Common myeloid progenitor, CD34-positive (primary cell): Measurements from ENCODE around the gene ANXA1.

Experiments
- CTCF ChIA-PET: fragments of 350-600 bp; sonication (Branson Sonifier 250); formaldehyde crosslinking; loops from one replicate; lab custom pipeline; 2021; ENCODE audit warnings: antibody characterized with exemption; lab: Charles Lee
- POLR2A ChIA-PET: fragments of 350-600 bp; sonication (Branson Sonifier 250); formaldehyde crosslinking; loops from one replicate; lab custom pipeline; 2021; ENCODE audit warnings: antibody characterized with exemption; lab: Charles Lee
- DNase-seq, 3 donors: peaks; one replicate each; pipeline versions ENCODE4 v3.0.0 to v3.0.0-alpha.2; 2013
- H3K27ac ChIP-seq, 2 experiments: 1 replicate in 1 of 2; 2 replicates in 1 of 2; pipeline ENCODE4 v1.7.0; 2013; ENCODE audit warnings: inconsistent platforms in 2 of 2, low read length in 2 of 2, mild to moderate bottlenecking in 2 of 2, low read depth in 1 of 2, moderate library complexity in 1 of 2; ENCODE audit not compliant: severe bottlenecking in 2 of 2, insufficient read depth in 1 of 2, poor library complexity in 1 of 2
- H3K27me3 ChIP-seq, 5 experiments: replicated peaks in 2 of 5; 1 replicate in 3 of 5; 2 replicates in 2 of 5; pipeline versions ENCODE4 v1.6.1 to v1.7.0; 2013; ENCODE audit warnings: low read length in 4 of 5, mild to moderate bottlenecking in 2 of 5, moderate library complexity in 2 of 5, inconsistent platforms in 1 of 5; ENCODE audit not compliant: insufficient read depth in 5 of 5, control insufficient read depth in 4 of 5
- H3K36me3 ChIP-seq, 4 experiments: 1 replicate in 2 of 4; 2 replicates in 2 of 4; pipeline versions ENCODE4 v1.6.1 to v1.7.0; 2013; ENCODE audit warnings: low read length in 3 of 4, control low read depth in 1 of 4, mild to moderate bottlenecking in 1 of 4; ENCODE audit not compliant: control insufficient read depth in 4 of 4, insufficient read depth in 4 of 4
- H3K4me1 ChIP-seq, 4 experiments: 1 replicate in 3 of 4; 2 replicates in 1 of 4; pipeline versions ENCODE4 v1.6.1 to v1.7.1; 2013; ENCODE audit warnings: low read length in 3 of 4, mild to moderate bottlenecking in 3 of 4, control low read depth in 1 of 4, inconsistent platforms in 1 of 4, moderate library complexity in 1 of 4; ENCODE audit not compliant: control insufficient read depth in 4 of 4, insufficient read depth in 4 of 4; ENCODE audit errors: control extremely low read depth in 1 of 4
- H3K4me3 ChIP-seq, 7 experiments: 1 replicate in 4 of 7; 2 replicates in 3 of 7; pipeline versions ENCODE4 v1.5.1 to v1.7.0; 2013; ENCODE audit warnings: mild to moderate bottlenecking in 7 of 7, low read length in 6 of 7, moderate library complexity in 6 of 7, inconsistent platforms in 2 of 7, low read depth in 2 of 7, control low read depth in 1 of 7; ENCODE audit not compliant: insufficient read depth in 4 of 7, control insufficient read depth in 1 of 7; ENCODE audit errors: extremely low read depth in 1 of 7
- H3K9me3 ChIP-seq, 5 experiments: 1 replicate in 4 of 5; 2 replicates in 1 of 5; pipeline versions ENCODE4 v1.6.1 to v1.7.1; 2013; ENCODE audit warnings: low read length in 4 of 5, mild to moderate bottlenecking in 2 of 5, inconsistent platforms in 1 of 5, low read depth in 1 of 5, moderate library complexity in 1 of 5; ENCODE audit not compliant: control insufficient read depth in 4 of 5, insufficient read depth in 2 of 5; ENCODE audit errors: control extremely low read depth in 1 of 5
- WGBS: methylation state at CpG from one replicate; pipeline ENCODE4 v1.1.5; 2013; ENCODE audit not compliant: insufficient coverage; 5-methylcytosine and 5-hydroxymethylcytosine counted together

ANXA1 gene

DNA sequence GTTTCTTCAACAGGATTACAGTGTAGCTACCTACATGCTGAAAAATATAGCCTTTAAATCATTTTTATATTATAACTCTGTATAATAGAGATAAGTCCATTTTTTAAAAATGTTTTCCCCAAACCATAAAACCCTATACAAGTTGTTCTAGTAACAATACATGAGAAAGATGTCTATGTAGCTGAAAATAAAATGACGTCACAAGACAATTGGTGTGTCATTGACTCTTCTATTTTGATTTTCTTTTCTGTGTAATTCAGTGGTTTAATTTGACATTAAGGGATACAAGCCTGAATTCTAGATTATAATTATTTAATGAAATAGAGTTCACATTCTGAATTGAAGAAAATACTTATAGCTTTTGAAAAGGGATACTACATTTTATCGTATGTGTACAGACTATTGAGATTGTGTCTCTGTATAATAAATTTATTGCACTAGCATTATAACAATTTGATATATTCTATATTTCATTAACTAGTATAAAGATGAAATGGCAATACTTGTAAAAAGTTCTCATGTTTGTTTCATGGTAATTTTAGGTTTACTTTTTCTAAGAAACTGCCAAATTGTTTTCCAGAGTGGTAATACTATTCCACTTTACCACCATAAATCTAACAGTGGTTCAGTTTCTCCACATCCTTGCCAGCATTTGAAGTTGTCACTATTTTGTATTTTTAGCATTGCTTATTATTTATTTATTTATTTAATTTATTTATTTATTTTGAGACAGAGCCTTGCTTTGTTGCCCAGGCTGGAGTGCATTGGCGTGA, 18.7 kb downstream of the ANXA1 start:
- ChIA-PET POLR2A (no interaction called here), CTCF (interaction anchor here (0.9 to 2.8 kb wide), 5 partner anchors 9 to 63 kb away, joined by 3 to 15 read pairs (median 4); no protein-coding TSS in a partner anchor)
- H3K36me3 ChIP-seq = peaks cover 4 to 54% (median 25%) of the 10 kb centered on the region in 4 experiments
- H3K9me3 ChIP-seq = no peaks in the 10 kb centered on the region
- no CpG with 5 or more reads among the region's 3 CpGs for WGBS
- no peak overlapping the region for H3K4me3 ChIP-seq
- no peaks in the 10 kb centered on the region for H3K27me3 ChIP-seq
- peaks cover 3 to 21% (median 5%) of the 10 kb centered on the region in 4 experiments for H3K4me1 ChIP-seq
- H3K27ac ChIP-seq = no peak overlapping the region
- DNase-seq = no peak

GRCh38 chr9:73172901-73173215, 21.2 kb downstream of the ANXA1 start:
- Histone ChIP-seq H3K4me3 (no peak overlapping the region), H3K4me1 (peaks cover 0 to 7% (median 4%) of the 10 kb centered on the region in 4 experiments), H3K9me3 (no peaks in the 10 kb centered on the region), H3K36me3 (peaks cover 0 to 31% (median 11%) of the 10 kb centered on the region in 4 experiments), H3K27ac (no peak overlapping the region), H3K27me3 (no peaks in the 10 kb centered on the region)
- POLR2A ChIA-PET = no interaction called here
- CTCF ChIA-PET = interaction anchor here (1.0 to 2.8 kb wide), 7 partner anchors 10 to 67 kb away, joined by 3 to 15 read pairs (median 4); no protein-coding TSS in a partner anchor
- DNase-seq = no peak
- 76% methylated on average over 3 of the region's 3 CpGs for WGBS

GRCh38 chr9:73173557-73174329, 22.1 kb downstream of the ANXA1 start:
- Histone ChIP-seq H3K27me3 (no peaks in the 10 kb centered on the region), H3K27ac (no peak overlapping the region), H3K36me3 (peaks cover 0 to 22% (median 7%) of the 10 kb centered on the region in 4 experiments), H3K9me3 (no peaks in the 10 kb centered on the region), H3K4me3 (no peak overlapping the region), H3K4me1 (no peaks in the 10 kb centered on the region)
- 100% methylated on average over 2 of the region's 3 CpGs for WGBS
- POLR2A ChIA-PET = no interaction called here
- CTCF ChIA-PET = interaction anchor here (0.8 to 2.8 kb wide), 4 partner anchors 9 to 66 kb away, joined by 4 to 15 read pairs (median 6); no protein-coding TSS in a partner anchor
- DNase-seq = no peak

DNA sequence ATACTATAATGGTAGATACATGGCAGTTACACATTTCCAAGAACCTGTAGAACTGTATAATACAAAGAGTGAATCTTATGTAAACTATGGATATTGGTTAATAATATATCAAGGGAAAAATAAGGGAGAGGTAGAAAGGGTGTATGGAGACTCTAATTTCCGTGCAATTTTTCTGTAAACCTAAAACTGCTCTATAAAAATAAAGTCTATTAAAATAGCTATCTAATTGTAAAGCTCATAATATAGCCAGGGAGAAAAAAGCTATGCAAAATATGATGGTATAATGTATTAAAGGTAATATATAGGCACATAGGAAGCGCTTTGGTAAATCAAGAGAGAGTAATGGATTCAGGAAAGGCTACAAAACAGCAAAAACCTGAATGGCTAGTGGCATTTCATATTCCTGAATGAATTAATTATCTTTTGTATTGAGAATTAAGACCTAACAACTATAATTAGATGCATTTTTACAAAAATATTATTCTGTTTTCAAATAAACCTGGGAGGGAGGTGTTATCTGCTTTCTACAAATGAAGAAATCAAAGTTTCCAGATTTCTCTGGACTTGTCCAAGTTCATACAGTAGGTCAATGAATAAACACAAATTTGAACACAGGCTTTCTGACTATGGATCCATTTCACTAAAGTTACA, 22.8 kb downstream of the ANXA1 start:
- ChIA-PET CTCF (interaction anchor here (0.8 to 1.7 kb wide), 2 partner anchors 64 to 65 kb away, joined by 4 to 5 read pairs; no protein-coding TSS in a partner anchor), POLR2A (no interaction called here)
- peaks cover 0 to 15% (median 5%) of the 10 kb centered on the region in 4 experiments for H3K36me3 ChIP-seq
- 100% methylated on average over 1 of the region's 2 CpGs for WGBS
- H3K9me3 ChIP-seq = no peaks in the 10 kb centered on the region
- no peaks in the 10 kb centered on the region for H3K27me3 ChIP-seq
- H3K4me3 ChIP-seq = no peak overlapping the region
- no peak for DNase-seq
- H3K4me1 ChIP-seq = peaks cover 0 to under 1% (median 0%) of the 10 kb centered on the region in 4 experiments
- no peak overlapping the region for H3K27ac ChIP-seq

GRCh38 chr9:73176450-73176875, 24.8 kb downstream of the ANXA1 start:
- WGBS = 100% methylated on average over 3 of the region's 4 CpGs
- H3K4me1 ChIP-seq = peaks cover 0 to 16% (median 3%) of the 10 kb centered on the region in 4 experiments
- ChIA-PET POLR2A (interaction anchor here (0.6 kb wide), 1 partner anchor 1467 kb away, joined by 3 read pairs; no protein-coding TSS in a partner anchor), CTCF (interaction anchor here (0.6 to 1.9 kb wide), 6 partner anchors 20 to 78 kb away, joined by 3 to 5 read pairs (median 4); no protein-coding TSS in a partner anchor)
- no peak overlapping the region for H3K27ac ChIP-seq
- no peaks in the 10 kb centered on the region for H3K27me3 ChIP-seq
- H3K36me3 ChIP-seq = no peaks in the 10 kb centered on the region
- no peak overlapping the region for H3K4me3 ChIP-seq
- no peaks in the 10 kb centered on the region for H3K9me3 ChIP-seq
- DNase-seq = no peak

GRCh38 chr9:73178044-73178443, 26.4 kb downstream of the ANXA1 start:
- CTCF ChIA-PET = interaction anchor here (1.4 to 1.6 kb wide), 2 partner anchors 47 to 70 kb away, joined by 4 read pairs; no protein-coding TSS in a partner anchor
- 84% methylated on average over 2 of the region's 2 CpGs for WGBS
- POLR2A ChIA-PET = no interaction called here
- Histone ChIP-seq H3K4me3 (no peak overlapping the region), H3K27me3 (no peaks in the 10 kb centered on the region), H3K36me3 (no peaks in the 10 kb centered on the region), H3K9me3 (no peaks in the 10 kb centered on the region), H3K27ac (no peak overlapping the region), H3K4me1 (peaks cover 0 to 16% (median 3%) of the 10 kb centered on the region in 4 experiments)
- DNase-seq = no peak
